NOMO-1 treated with DMSO at 0.1 percent for 48 hours (cell line): ENCODE results near the gene PPP1R8.
A peak's percentile ranks its signal among the peaks of the same experiment; 100 is the strongest.
"Not testable (repeated sequence)": the region's sequence is repeated elsewhere in the genome, so short reads cannot be mapped to it uniquely, and the experiment has no call there.

Experiments used
- DNase-seq: peaks from one replicate; lab custom pipeline; 2025; ENCODE audit not compliant: unreplicated experiment; lab: John Stamatoyannopoulos, UW

PPP1R8 gene

DNA sequence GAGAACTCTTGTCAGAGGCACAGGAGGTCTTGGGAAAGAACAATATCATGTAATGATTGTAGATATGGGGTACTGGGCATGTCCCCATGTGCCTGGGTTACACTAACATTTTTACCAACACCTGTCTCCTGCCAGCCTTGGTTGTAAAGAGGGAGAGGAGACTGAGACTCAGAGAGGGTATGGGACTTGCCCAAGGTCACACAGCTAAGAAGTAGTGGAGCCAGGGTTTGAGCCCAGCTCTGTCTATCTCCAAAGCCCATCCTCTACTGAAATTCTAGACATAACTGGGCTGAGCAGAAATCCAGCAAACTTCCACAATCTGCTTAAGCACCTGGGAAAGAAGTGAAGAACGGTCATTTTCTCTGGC, 39.1 kb downstream of the PPP1R8 start:
- no peak for DNase-seq

DNA sequence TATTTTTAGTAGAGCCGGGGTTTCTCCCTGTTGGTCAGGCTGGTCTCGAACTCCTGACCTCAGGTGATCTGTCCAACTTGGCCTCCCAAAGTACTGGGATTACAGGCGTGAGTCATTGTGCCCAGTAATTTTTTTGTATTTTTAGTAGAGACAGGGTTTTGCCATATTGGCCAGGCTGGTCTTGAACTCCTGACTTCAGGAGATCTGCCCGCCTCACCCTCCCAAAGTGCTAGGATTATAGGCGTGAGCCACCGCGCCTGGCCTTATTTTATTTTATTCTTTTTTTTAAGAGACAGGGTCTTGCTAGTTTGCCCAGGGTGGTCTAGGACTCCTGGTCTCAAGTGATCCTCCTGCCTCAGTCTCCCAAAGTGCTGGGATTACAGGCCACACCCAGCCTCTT, 40.5 kb downstream of the PPP1R8 start:
- DNase-seq = not testable (repeated sequence)

DNA sequence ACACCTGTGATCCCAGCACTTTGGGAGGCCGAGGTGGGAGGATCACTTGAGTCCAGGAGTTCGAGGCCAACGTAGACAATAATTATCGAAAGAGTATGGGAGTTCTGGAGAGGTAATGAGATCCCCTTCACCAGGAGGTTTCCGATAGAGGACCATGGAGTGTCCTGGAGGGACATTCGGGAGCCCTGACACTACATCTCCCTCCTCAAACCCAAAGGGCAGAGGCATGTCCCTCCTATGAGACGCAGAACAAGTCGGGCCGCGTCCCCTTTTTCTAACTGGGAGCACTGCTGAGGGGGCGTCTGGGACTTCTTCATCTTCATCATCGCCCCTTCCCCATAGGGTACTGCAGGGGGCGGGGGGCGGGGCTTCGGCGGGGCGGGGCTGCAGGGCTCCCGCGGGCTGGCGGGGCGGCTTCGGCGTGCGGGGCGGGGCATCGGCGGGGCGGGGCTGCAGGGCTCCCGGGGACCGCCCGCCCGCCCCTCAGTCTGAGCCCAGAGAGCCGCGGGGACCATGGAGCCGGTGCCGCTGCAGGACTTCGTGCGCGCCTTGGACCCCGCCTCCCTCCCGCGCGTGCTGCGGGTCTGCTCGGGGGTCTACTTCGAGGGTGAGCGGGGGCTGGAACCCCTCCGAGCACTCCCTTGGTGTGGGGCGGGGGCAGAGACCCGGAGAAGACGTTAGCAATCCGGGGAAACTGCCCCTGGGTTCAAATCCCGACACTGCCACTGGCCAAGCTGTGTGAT, 41.6 kb downstream of the PPP1R8 start, which contains the start of gene THEMIS2:
Gene THEMIS2, plus strand, starts transcription at position 486 of the 743 bp plus-strand sequence. Its CDS starts 28 bp downstream, at position 514.
- DNase-seq = peak; percentile 29

DNA sequence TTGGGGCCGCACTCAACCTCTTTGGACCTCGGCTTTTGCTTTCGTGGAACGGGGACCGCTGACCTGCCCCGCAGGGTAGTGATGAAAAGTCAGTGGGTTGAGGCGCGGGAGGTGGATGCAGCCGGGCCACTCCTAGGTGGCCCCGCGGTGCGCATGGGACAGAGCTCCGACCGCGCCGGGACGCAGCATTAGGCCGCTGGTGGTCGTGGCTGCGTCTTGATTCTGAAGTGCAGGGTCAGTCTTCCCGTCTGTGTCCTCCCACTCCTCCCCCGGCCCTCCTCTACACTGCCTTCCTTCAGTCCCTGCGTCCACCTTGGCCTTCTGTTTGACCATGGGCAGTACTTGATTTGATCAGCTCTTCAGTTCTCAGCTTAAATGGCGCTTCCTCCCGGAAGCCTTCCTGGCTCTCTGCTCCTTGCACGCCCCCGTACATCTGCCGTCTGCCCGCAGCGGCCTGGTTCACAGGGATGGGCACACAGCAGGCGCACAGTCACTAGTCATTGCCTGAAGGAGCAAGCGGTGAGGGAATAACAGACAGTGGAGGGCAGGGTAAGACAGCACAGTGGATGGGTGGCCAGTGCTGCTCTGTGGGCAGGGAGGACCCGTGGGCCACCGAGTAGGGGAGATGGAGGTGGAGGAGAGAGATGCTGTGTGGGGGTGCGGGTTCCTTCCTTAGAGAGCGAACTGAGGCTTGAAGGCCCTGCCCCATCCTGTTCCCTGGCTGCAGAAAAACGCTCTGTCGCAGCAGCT, 42.4 kb downstream of the PPP1R8 start:
- peak; percentile 16 for DNase-seq

DNA sequence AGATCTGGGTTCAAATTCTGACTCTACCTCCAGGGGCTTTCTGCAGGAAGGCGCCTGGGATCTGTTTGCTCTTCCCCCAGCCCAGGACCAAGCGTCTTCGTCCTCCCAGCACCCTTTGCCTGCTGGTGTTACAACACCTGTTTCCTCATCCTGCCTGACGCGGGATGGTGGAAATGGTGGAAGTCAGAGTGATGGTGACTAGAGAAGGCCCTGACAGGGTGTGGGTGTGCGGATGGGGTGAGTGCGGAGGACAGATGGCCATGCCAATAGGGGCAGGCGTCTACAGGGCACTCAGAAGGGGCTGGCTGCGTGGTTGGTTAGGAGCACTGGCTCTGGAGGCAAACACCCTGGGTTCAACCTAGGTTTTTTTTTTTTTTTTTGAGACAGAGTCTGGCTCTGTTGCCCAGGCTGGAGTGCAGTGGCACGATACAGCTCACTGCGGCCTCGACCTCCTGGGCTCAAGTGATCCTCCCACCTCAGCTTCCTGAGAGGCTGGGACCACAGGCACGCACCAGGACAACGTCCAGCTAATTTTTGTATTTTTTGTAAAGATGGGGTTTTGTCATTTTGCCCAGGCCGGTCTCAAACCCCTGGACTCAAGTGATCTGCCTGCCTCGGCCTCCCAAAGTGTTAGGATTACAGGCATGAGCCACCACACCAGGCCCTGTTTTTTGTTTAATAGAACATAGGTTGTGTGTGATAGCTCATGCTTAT, 43.2 kb downstream of the PPP1R8 start:
- peak; percentile 21 for DNase-seq

DNA sequence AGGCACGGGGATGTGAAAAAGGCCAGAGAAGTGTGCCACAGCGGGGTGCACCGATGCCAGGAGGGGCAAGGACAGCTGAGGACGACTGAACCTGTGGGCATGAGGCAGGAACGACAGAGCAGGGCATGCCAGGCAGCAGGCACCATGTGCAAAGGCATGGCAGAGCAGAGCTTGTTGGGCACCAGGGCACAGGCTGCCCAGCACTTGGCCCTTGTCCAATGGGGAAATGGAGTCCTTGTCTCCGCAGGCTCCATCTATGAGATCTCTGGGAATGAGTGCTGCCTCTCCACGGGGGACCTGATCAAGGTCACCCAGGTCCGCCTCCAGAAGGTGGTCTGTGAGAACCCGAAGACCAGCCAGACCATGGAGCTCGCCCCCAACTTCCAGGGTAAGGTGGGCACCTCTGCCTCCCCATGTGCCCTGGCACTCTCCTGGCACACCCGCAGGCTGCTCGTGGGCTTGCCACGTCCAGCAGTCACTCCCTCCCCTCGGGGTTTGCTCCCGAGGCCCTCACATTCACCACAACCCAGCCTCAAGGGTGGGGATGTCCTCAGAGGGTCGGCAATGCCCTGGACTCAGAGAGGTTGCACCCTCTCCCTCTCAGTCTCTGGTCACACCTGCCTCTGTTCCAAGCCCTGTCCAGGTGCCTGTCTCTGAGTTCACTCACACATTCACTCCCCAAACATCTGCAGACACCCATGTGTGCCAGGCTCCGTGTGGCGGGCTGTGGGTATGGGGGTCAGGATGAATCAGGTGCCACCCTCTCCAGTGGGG, 45.9 kb downstream of the PPP1R8 start:
- DNase-seq = no peak

DNA sequence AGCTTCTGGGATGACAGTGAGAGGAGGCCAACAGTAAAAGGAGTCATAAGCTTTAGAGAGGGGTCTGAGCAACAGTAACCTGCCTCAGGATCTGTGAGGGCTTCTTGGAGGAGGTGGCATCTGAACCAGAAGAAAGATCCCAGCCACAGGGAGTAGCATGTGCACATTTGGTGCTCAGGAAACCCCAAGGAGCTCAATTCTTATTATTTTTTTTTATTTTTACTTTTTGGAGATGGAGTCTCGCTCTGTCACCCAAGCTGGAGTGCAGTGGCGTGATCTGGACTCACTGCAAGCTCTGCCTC, 46.5 kb downstream of the PPP1R8 start:
- no peak for DNase-seq

DNA sequence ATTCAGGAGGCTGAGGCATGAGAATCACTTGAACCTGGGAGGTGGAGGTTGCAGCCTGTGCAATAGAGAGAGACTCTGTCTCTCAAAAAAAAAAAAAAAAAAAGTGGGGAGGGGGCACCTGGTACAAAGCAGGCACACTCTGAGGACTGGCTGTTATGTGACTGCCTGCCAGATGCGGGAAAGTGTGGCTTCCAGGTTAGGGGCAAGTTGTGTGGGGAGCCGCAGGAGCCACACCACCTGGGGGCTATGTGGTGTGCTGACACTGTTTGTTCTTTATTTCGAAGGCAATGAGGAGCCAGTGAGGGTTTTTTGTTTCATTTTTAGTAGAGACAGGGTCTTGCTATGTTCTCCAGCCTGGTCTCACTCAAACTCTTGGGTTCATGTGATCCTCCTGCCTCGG, 47.5 kb downstream of the PPP1R8 start:
- DNase-seq = no peak

DNA sequence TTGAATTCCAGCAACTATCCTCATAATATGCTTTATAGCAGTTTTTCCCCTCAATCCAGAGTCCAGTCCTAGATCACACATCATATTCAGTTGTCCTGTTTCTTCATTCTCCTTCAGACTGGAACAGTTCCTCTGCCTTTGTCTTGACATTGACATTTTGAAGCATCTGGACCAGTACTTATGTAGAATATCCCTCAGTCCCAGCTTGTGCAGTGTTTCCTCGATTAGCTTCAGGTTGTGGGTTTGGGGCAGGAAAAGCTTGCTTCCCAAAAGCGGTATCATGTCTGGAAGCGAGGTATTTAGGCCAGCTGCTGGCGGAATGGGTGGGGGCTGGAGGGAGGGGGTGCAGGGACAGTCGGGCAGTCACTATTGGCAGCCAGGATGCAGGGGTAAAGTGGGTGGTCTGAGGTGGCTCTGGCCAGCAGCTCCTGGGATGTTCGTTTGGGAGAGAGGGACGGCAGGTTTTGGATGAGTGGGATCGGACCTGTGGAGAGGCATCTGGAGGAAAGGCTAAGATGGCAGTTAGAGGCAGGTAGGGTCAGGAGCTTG, 48.3 kb downstream of the PPP1R8 start:
- DNase-seq = no peak

DNA sequence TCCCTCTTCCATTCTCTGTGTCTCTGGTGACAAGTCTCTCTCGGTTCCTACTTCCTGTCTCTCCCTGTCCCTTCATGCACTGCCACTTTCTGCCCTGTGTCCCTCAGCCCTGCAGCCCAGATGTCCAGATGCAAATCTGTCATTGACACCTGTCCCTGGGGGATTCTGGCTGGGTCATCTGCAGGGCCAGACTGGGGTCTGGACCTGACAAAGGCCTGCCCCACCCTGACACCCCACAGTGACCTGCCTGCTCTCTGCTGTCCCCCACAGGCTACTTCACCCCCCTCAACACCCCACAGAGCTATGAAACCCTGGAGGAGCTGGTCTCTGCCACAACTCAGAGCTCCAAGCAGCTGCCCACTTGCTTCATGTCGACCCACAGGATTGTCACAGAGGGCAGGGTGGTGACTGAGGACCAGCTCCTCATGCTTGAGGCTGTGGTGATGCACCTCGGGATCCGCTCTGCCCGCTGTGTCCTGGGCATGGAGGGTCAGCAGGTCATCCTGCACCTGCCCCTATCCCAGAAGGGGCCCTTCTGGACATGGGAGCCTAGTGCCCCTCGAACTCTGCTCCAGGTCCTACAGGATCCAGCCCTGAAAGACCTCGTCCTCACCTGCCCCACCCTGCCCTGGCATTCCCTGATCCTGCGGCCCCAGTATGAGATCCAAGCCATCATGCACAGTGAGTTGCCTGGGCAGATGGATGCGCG, 48.9 kb downstream of the PPP1R8 start:
- no peak for DNase-seq

DNA sequence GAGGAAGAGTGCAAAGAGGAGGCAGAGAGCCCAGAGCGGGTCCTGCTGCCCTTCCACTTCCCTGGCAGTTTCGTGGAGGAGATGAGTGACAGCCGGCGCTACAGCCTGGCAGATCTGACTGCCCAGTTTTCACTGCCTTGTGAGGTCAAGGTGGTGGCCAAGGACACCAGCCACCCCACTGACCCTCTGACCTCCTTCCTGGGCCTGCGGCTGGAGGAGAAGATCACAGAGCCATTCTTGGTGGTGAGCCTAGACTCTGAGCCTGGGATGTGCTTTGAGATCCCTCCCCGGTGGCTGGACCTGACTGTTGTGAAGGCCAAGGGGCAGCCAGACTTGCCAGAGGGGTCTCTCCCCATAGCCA, 51.9 kb downstream of the PPP1R8 start:
- no peak for DNase-seq

DNA sequence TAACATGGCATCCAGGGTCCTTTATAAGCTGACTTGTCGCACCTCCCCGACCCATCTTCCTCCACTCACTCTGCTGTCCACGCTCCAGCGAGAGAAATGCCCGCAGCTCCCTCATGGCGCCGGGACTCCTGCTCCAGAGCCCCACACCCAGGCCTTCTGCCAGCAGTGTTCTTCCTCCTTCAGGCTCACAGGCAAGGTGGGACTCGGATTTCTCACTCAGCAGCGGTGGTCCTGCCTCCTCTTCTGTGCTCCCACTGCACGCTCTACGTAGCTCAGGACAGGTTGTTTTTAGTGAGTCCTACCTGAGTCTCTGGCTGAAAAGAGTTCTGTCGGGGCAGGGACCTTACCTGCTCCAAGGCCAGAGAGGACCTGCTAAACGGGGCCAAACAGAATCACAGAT, 53.0 kb downstream of the PPP1R8 start:
- DNase-seq = no peak

DNA sequence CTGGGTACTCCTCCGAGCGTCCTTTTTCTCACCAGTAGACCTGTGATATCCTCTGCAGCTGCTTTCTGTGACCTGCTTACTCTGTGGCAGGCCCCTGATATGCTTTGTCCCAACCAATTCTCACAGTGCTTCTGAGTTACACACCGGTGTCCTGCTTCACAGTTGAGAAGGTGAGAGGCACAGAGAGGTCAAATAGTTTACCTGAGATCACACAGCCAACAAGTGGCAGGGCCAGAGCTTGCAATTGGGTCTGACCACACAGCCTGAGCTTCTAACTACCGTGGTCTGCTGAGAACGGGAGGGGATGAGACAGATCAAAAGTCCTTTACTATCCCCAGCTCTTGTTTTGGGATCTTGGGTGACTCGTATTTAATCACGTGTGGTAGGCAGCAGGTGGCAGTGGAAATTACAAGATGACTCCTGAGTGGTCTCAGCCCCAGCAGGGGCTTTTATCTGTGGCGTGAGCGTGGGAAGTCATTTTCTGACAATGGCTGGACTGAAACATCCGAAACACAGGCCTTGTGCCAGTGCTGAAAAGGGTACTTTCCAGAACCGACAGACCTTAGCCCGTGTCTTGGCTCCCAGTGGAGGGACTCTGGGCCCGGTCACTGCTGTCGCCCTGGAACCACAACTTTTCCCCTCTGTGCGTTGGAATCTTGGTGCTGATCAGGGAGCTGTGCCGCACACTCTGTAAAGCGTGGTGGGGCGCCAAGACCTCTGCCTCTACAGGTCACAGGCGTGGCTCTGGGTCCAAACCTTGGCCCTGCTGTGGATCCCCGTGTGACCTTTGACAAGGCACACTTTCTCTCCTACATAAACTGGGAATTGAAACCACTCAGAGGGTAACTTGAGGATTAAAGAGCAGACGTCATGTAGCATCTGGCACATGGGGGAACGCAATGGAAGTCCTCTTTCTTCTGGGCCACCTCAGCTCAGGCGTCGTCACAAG, 53.7 kb downstream of the PPP1R8 start:
- DNase-seq = peak; percentile 61

DNA sequence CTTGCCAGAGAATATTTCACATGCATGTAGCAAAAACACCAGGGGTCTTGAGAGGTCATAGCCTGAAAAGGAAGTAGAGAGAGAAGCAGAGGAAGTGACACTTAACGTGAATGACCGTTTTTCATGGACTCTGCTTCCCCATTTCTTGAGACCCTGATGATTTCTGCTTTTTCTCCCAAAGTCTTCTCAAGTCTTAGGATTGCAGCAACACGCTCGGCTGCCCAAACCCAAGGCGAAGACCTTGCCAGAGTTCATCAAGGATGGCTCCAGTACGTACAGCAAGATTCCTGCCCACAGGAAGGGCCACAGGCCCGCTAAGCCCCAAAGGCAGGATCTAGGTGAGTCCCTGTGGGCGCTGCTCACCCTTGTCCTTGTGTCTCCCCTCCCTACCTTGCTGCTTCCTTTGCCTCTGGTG, 54.5 kb downstream of the PPP1R8 start:
- DNase-seq = peak; percentile 97

DNA sequence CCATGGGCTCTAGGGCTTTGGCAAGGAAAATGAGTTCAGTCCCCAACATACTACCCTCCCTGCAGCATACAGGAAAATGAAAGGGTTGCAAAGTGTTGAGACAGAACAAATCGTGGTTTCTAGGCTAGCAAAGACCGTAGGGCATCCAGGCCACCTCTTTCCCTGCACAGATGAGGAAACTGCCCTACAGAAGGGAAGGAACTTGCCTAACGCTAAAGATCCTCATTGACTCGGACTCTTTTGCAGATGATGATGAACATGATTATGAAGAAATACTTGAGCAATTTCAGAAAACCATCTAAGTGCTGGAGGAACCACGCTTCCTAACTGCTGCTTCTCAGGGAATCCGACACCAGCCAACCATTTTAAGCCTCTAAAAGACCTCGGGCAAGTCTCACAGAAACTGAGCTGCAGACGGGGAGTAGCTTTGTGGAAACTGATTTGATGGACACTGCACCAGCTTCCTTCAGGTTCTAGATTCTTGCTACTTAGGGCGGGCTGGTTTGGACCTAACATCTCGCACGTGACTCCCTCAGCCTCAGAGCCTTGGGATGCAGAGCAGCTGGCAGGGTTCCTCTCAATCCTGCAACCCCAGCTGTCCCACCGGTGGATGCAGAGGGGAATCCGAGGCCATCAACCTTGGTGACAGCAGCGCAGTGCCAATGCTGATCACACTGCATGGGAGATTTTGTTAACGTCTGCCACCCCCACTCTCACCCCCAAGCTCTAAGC, 55.2 kb downstream of the PPP1R8 start:
- peak; percentile 96 for DNase-seq

DNA sequence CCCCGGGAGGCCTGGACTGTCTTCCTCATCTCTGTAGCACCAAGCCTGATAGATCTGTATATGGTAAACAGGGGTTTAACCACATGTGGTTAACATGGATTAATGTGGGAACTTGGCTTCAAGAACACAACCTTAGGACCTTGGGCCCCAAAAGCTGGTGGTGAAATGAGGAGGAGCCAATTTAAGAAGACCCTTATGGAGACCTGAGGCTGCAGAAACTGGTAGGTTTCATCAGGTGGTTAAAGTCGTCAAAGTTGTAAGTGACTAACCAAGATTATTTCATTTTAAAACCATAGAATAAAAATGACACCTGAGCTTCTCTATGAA, 55.7 kb downstream of the PPP1R8 start:
- DNase-seq = no peak

DNA sequence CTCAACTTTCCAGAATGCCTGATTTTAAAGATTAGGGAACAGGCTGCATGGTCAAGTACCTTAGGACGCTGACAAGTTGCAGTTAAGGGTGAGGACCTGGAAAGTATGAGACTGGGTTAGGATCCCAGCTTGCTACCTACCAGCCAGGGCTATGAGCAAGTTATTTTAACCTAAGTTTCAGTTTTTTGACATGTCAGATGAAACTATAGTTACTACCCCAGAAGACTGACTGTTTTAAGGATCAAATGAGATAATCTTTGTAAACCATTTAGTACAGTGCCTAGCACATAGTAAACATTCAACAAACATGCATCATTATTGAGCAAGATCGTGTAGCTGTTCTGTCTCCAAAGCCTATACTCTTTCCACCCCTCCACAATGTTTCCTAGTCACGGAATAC, 56.2 kb downstream of the PPP1R8 start:
- no peak for DNase-seq

DNA sequence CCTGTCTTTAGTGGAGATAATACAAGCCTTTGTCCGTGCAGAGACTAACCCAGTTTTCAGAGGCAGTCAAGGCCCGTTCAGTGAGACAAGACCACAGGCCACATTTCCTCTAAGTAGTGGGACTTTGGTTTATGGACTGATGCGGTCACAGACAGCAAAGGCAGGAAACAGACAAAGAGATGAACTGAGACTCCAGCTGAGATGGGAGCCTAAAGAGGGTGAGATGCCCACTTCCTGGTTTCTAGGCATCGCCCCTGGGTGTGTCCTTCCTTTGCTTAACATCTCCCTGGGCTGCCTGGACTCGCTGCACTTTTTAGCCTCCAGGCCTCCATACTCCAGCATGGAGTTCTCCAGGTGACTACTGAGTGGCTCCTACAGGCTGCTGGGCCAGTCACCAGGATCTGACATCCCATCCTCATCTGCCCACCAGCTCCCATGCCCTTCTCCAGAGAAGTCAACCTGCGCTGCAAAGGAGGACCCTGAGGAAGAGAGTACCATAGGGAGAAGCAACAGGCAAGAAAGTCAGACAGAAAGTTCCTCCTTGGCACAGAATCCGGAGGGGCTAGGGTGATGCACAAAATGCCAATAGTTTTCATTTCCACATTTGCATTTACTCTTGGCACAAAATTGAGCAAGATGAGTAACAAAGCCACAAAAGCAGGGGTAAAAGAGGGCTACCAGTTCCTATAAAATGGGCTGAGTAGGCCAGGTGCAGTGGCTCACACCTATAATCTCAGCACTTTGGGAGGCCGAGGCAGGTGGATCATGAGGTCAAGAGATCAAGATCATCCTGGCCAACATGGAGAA, 56.8 kb downstream of the PPP1R8 start:
- peak; percentile 93 for DNase-seq
